T-cell (primary cell): Measurements from ENCODE around the gene ADGRG6. TPM values are rescaled to one million over a fixed set of nuclear protein-coding genes. Genes with fewer than 3 reads are reported as not detected.

Source experiments
- ATAC-seq, 4 experiments: fragments of 200-7000 bp in 3 of 4; fragments of 150-1000 bp in 1 of 4; cut with Tn5 transposase; replicated peaks in 1 of 4; 1 replicate in 3 of 4; 2 replicates in 1 of 4; pipeline ENCODE4 v1.10.0; 2021; ENCODE audit warnings: moderate library complexity in 3 of 4, mild to moderate bottlenecking in 2 of 4, moderate number of reproducible peaks in 1 of 4
- CTCF ChIA-PET, 2 donors: fragments of 300-600 bp; sonication (Branson Sonifier 250); formaldehyde crosslinking; loops; one replicate each; lab custom pipeline; 2022; ENCODE audit warnings: antibody characterized with exemption in 2 of 2; lab: Charles Lee
- POLR2A ChIA-PET, 2 donors: fragments of 300-600 bp; sonication (Branson Sonifier 250); formaldehyde crosslinking; loops; one replicate each; lab custom pipeline; 2022; ENCODE audit warnings: antibody characterized with exemption in 2 of 2; lab: Charles Lee
- DNase-seq, 35 experiments: peaks; one replicate each; pipeline versions ENCODE4 v3.0.0 to v3.0.0-alpha.2; 2013 to 2023
- H3K27ac ChIP-seq: one replicate; pipeline ENCODE4 v1.5.1; 2013; ENCODE audit warnings: low read length
- H3K27me3 ChIP-seq, 2 experiments: replicated peaks in 1 of 2; 1 replicate in 1 of 2; 2 replicates in 1 of 2; pipeline versions ENCODE4 v1.6.1 to v1.7.0; 2013; ENCODE audit warnings: low read length in 1 of 2, mixed read lengths in 1 of 2; ENCODE audit not compliant: control insufficient read depth in 2 of 2, insufficient read depth in 2 of 2; ENCODE audit errors: extremely low read depth in 1 of 2
- H3K36me3 ChIP-seq, 2 donors: 1 replicate in 1 of 2; 2 replicates in 1 of 2; pipeline versions ENCODE4 v1.6.1 to v1.7.0; 2013; ENCODE audit warnings: low read length in 1 of 2; ENCODE audit not compliant: control insufficient read depth in 2 of 2, insufficient read depth in 1 of 2; ENCODE audit errors: extremely low read depth in 1 of 2
- H3K4me1 ChIP-seq, 2 experiments: 1 replicate in 1 of 2; 2 replicates in 1 of 2; pipeline versions ENCODE4 v1.6.1 to v1.7.0; 2013; ENCODE audit warnings: low read length in 2 of 2, mixed read lengths in 1 of 2; ENCODE audit not compliant: insufficient read depth in 2 of 2, control insufficient read depth in 1 of 2; ENCODE audit errors: extremely low read depth in 1 of 2
- H3K4me3 ChIP-seq, 2 donors: 1 replicate in 1 of 2; 2 replicates in 1 of 2; pipeline versions ENCODE4 v1.5.1 to v1.7.0; 2013; ENCODE audit warnings: mild to moderate bottlenecking in 2 of 2, low read length in 1 of 2, moderate library complexity in 1 of 2; ENCODE audit not compliant: control insufficient read depth in 1 of 2; ENCODE audit errors: extremely low read depth in 1 of 2
- H3K9me3 ChIP-seq: 2 replicates; pipeline ENCODE4 v1.7.0; 2013
- H3K27ac Mint-ChIP-seq, 2 donors: one replicate each; pipeline ENCODE4 v1.8.0; 2020 to 2021; ENCODE audit warnings: mild to moderate bottlenecking in 2 of 2, mixed read lengths in 2 of 2
- H3K27me3 Mint-ChIP-seq, 2 donors: one replicate each; pipeline ENCODE4 v1.8.0; 2021 to 2022; ENCODE audit warnings: mixed read lengths in 2 of 2
- H3K36me3 Mint-ChIP-seq: one replicate; pipeline ENCODE4 v1.8.0; 2021; ENCODE audit warnings: mixed read lengths
- H3K4me1 Mint-ChIP-seq, 3 donors: one replicate each; pipeline ENCODE4 v1.8.0; 2020 to 2022; ENCODE audit warnings: mixed read lengths in 3 of 3, mild to moderate bottlenecking in 1 of 3
- H3K4me3 Mint-ChIP-seq, 3 donors: one replicate each; pipeline ENCODE4 v1.8.0; 2020 to 2022; ENCODE audit warnings: mild to moderate bottlenecking in 3 of 3, mixed read lengths in 3 of 3, moderate library complexity in 3 of 3
- H3K9me3 Mint-ChIP-seq, 3 donors: one replicate each; pipeline ENCODE4 v1.8.0; 2020 to 2022; ENCODE audit warnings: mixed read lengths in 3 of 3
- WGBS: methylation state at CpG from one replicate; pipeline ENCODE4 v1.1.5; 2013; ENCODE audit warnings: missing lambda C conversion rate; ENCODE audit not compliant: insufficient coverage; 5-methylcytosine and 5-hydroxymethylcytosine counted together
- total RNA-seq, 35 experiments: library from RNA in 6 of 35; stranded (reverse) in 6 of 35; fragments of 120-200 nt in 1 of 35; gene quantifications; one replicate each; pipeline versions ENCODE4 v1.2.1 to v1.2.4 and lab custom pipeline; 2013 to 2026

Gene ADGRG6
- total RNA-seq, 5 donors from 2014 or later (not counting 1 experiment from before 2014, with no cell fraction given) = 0.51 to 0.89 (median 0.61) TPM

- ATAC-seq (no peak), DNase-seq (no peak)
- WGBS = 89% methylated on average over 2 of the region's 3 CpGs
- Mint-ChIP-seq H3K9me3 (no peaks in the 10 kb centered on the region), H3K36me3 (no peaks in the 10 kb centered on the region), H3K4me1 (no peaks in the 10 kb centered on the region), H3K27ac (no peak overlapping the region), H3K4me3 (no peak overlapping the region), H3K27me3 (peaks cover 4 to 6% of the 10 kb centered on the region in 2 donors)
- Histone ChIP-seq H3K4me1 (no peaks in the 10 kb centered on the region), H3K27me3 (no peaks in the 10 kb centered on the region), H3K27ac (no peak overlapping the region), H3K9me3 (no peaks in the 10 kb centered on the region), H3K4me3 (no peak overlapping the region), H3K36me3 (no peaks in the 10 kb centered on the region)
- ChIA-PET POLR2A (no interaction called here), CTCF (interaction anchor here in 1 of 2 donors (0.6 kb wide), 1 partner anchor 21 kb away, joined by 3 read pairs; no protein-coding TSS in a partner anchor)
Observed at GRCh38 chr6:142321451-142321850, 19.6 kb downstream of the ADGRG6 start.

DNA sequence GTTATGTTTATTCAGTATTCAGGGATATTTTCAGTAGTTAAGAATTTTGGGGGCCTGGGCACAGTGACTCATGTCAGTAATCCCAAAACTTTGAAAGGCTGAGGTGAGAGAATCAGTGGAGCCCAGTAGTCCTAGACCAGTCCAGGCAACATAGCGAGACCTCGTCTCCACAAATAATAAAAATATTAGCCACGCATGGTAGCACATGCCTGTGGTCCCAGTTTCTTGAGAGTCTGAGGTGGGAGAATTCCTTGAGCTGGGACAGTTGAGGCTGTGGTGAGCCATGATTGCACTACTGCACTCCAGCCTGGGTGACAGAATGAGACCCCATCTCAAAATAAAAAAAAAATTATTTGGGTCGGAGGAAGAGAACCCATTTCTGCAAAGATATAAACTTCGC, 20.3 kb downstream of the ADGRG6 start:
- ChIA-PET CTCF (interaction anchor here in 1 of 2 donors (0.6 kb wide), 1 partner anchor 22 kb away, joined by 3 read pairs; no protein-coding TSS in a partner anchor), POLR2A (no interaction called here)
- Mint-ChIP-seq H3K4me1 (no peaks in the 10 kb centered on the region), H3K27ac (no peak overlapping the region), H3K9me3 (no peaks in the 10 kb centered on the region), H3K27me3 (peaks cover 4 to 10% of the 10 kb centered on the region in 2 donors), H3K4me3 (no peak overlapping the region), H3K36me3 (no peaks in the 10 kb centered on the region)
- Histone ChIP-seq H3K27ac (no peak overlapping the region), H3K9me3 (no peaks in the 10 kb centered on the region), H3K27me3 (no peaks in the 10 kb centered on the region), H3K4me3 (no peak overlapping the region), H3K36me3 (no peaks in the 10 kb centered on the region), H3K4me1 (no peaks in the 10 kb centered on the region)
- 80% methylated on average over 1 of the region's 5 CpGs for WGBS
- ATAC-seq = no peak
- no peak for DNase-seq

GRCh38 chr6:142322504-142323198, 20.8 kb downstream of the ADGRG6 start:
- no peaks in the 10 kb centered on the region for H3K9me3 Mint-ChIP-seq
- no peaks in the 10 kb centered on the region for H3K4me1 ChIP-seq
- CTCF ChIA-PET = interaction anchor here in 1 of 2 donors (0.5 kb wide), 1 partner anchor 23 kb away, joined by 3 read pairs; no protein-coding TSS in a partner anchor

GRCh38 chr6:142323377-142323776, 21.6 kb downstream of the ADGRG6 start:
- Histone ChIP-seq H3K4me3 (no peak overlapping the region), H3K27ac (no peak overlapping the region), H3K4me1 (no peaks in the 10 kb centered on the region), H3K27me3 (no peaks in the 10 kb centered on the region), H3K36me3 (no peaks in the 10 kb centered on the region), H3K9me3 (no peaks in the 10 kb centered on the region)
- ATAC-seq (no peak), DNase-seq (no peak)
- Mint-ChIP-seq H3K27me3 (peaks cover 3 to 9% of the 10 kb centered on the region in 2 donors), H3K4me3 (no peak overlapping the region), H3K9me3 (no peaks in the 10 kb centered on the region), H3K4me1 (no peaks in the 10 kb centered on the region), H3K36me3 (no peaks in the 10 kb centered on the region), H3K27ac (no peak overlapping the region)
- ChIA-PET CTCF (interaction anchor here in 1 of 2 donors (0.5 kb wide), 1 partner anchor 24 kb away, joined by 3 read pairs; no protein-coding TSS in a partner anchor), POLR2A (interaction anchor here in 1 of 2 donors (0.6 kb wide), 1 partner anchor 24 kb away, joined by 5 read pairs; no protein-coding TSS in a partner anchor)
- 82% methylated on average over 2 of the region's 6 CpGs for WGBS

More at GRCh38 chr6:142322504-142323198, 20.8 kb downstream of the ADGRG6 start:
- DNase-seq = no peak
- H3K4me3 Mint-ChIP-seq = no peak overlapping the region
- H3K36me3 Mint-ChIP-seq = no peaks in the 10 kb centered on the region
- H3K27ac Mint-ChIP-seq = no peak overlapping the region
- H3K27ac ChIP-seq = no peak overlapping the region
- POLR2A ChIA-PET = interaction anchor here in 1 of 2 donors (0.6 kb wide), 1 partner anchor 23 kb away, joined by 5 read pairs; no protein-coding TSS in a partner anchor
- H3K4me1 Mint-ChIP-seq = no peaks in the 10 kb centered on the region
- H3K27me3 Mint-ChIP-seq = peaks cover 4 to 10% of the 10 kb centered on the region in 2 donors
- H3K36me3 ChIP-seq = no peaks in the 10 kb centered on the region
- no peak for ATAC-seq
- no peak overlapping the region for H3K4me3 ChIP-seq
- no peaks in the 10 kb centered on the region for H3K27me3 ChIP-seq
- H3K9me3 ChIP-seq = no peaks in the 10 kb centered on the region

GRCh38 chr6:142324111-142324510, 22.3 kb downstream of the ADGRG6 start:
- Histone ChIP-seq H3K4me1 (no peaks in the 10 kb centered on the region), H3K27ac (no peak overlapping the region), H3K27me3 (no peaks in the 10 kb centered on the region), H3K36me3 (no peaks in the 10 kb centered on the region), H3K4me3 (no peak overlapping the region), H3K9me3 (no peaks in the 10 kb centered on the region)
- Mint-ChIP-seq H3K4me3 (no peak overlapping the region), H3K36me3 (no peaks in the 10 kb centered on the region), H3K4me1 (no peaks in the 10 kb centered on the region), H3K27me3 (peaks cover 0 to 5% of the 10 kb centered on the region in 2 donors), H3K27ac (no peak overlapping the region), H3K9me3 (no peaks in the 10 kb centered on the region)
- POLR2A ChIA-PET = no interaction called here
- CTCF ChIA-PET = no interaction called here
- DNase-seq (no peak), ATAC-seq (no peak)
- WGBS = no CpG with 5 or more reads among the region's 1 CpG

DNA sequence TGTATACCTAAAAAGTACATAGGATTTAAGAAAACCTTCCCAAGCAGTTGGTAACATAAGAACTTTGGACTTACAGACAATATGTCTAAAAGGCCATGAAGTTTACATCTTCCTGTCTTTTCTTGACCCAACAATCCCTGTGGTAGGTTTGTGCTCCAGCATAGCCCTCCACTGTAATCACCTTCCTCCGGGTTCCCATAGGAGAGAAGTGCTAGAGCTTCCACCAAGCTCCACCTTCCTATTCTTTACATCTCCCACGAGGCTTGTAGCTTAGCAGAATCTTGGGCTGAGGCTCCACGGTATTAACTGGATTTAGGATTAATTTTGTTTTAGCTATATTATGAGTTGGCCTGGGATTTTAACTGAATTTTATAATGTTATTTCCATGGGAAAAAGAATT, 23.3 kb downstream of the ADGRG6 start:
- DNase-seq (no peak), ATAC-seq (no peak)
- no peaks in the 10 kb centered on the region for H3K4me1 ChIP-seq
- Mint-ChIP-seq H3K27me3 (peaks cover 0 to 5% of the 10 kb centered on the region in 2 donors), H3K36me3 (no peaks in the 10 kb centered on the region), H3K27ac (no peak overlapping the region), H3K4me3 (no peak overlapping the region), H3K4me1 (no peaks in the 10 kb centered on the region), H3K9me3 (no peaks in the 10 kb centered on the region)
- CTCF ChIA-PET = interaction anchor here in 1 of 2 donors (1.0 kb wide), 1 partner anchor 14 kb away, joined by 3 read pairs; no protein-coding TSS in a partner anchor
- no peaks in the 10 kb centered on the region for H3K27me3 ChIP-seq
- no peak overlapping the region for H3K27ac ChIP-seq
- no peaks in the 10 kb centered on the region for H3K9me3 ChIP-seq
- H3K4me3 ChIP-seq = no peak overlapping the region
- no CpG with 5 or more reads among the region's 3 CpGs for WGBS
- H3K36me3 ChIP-seq = no peaks in the 10 kb centered on the region
- POLR2A ChIA-PET = no interaction called here
